ENCODE measurements around the gene SLC25A1. TPM values are rescaled to one million over a fixed set of nuclear protein-coding genes. Genes with fewer than 3 reads are reported as not detected.

SLC25A1 gene
- total and polyA plus RNA-seq, 2 of the 8 experiments (the other 6 are each of a cell fraction or from before 2014, with no cell fraction given) = 110 to 148 TPM

GRCh38 chr22:19208287-19208847 lies 29.8 kb upstream of the SLC25A1 start:
- Histone ChIP-seq H3K18ac (ENCODE audit: extremely low read depth, low read length) (no peak overlapping the region), H2BK120ac (replicated peaks; ENCODE audit: low read depth, low read length) (no peak overlapping the region), H3K23ac (ENCODE audit: insufficient read length) (no peak overlapping the region), H3K79me1 (ENCODE audit: low read depth, low read length) (no peaks in the 10 kb centered on the region), H3K9ac (replicated peaks in 1 of 4; ENCODE audit: extremely low read depth in 1 of 4, low read depth in 3 of 4, low read length in 3 of 4) (no peak overlapping the region), H3K36me3 (ENCODE audit: control insufficient read depth in 2 of 4, insufficient read depth in 4 of 4, low read length in 3 of 4) (peaks cover 0 to 13% (median 7%) of the 10 kb centered on the region in 4 experiments), H3K79me2 (ENCODE audit: control insufficient read depth in 1 of 2, insufficient read depth in 2 of 2, low read length in 2 of 2) (no peaks in the 10 kb centered on the region), H4K91ac (replicated peaks; ENCODE audit: insufficient read length, low read length) (no peak overlapping the region), H4K20me1 (replicated peaks in 1 of 2; ENCODE audit: control insufficient read depth in 1 of 2, insufficient read depth in 2 of 2, low read length in 2 of 2) (peaks cover 0 to 2% of the 10 kb centered on the region in 2 experiments), H3K14ac (ENCODE audit: insufficient read length) (no peak overlapping the region), H3K4ac (replicated peaks; ENCODE audit: insufficient read length, low read depth, low read length) (no peak overlapping the region), H3K27ac (ENCODE audit: low read depth, low read length) (no peak overlapping the region), H3K27me3 (replicated peaks in 1 of 4; ENCODE audit: control insufficient read depth in 3 of 4, extremely low read depth in 1 of 4, insufficient read depth in 3 of 4, low read length in 3 of 4) (no peaks in the 10 kb centered on the region), H3K4me1 (replicated peaks in 1 of 4; ENCODE audit: control insufficient read depth in 3 of 4, insufficient read depth in 4 of 4, low read length in 3 of 4) (peaks cover 0 to 4% (median 1%) of the 10 kb centered on the region in 4 experiments; a peak in 2 of 7 replicates), H3K23me2 (ENCODE audit: low read depth, low read length) (no peaks in the 10 kb centered on the region), H2BK20ac (ENCODE audit: low read length) (no peak overlapping the region), H2BK15ac (ENCODE audit: low read length) (no peak overlapping the region), H2AK5ac (ENCODE audit: low read depth, low read length) (no peak overlapping the region), H2BK5ac (ENCODE audit: low read depth, low read length) (no peak overlapping the region), H3K56ac (replicated peaks; ENCODE audit: insufficient read length, low read depth, low read length) (no peak overlapping the region), H3K9me3 (ENCODE audit: insufficient read depth in 2 of 2, low read depth in 1 of 2, low read length in 1 of 2) (no peaks in the 10 kb centered on the region), H2AFZ (ENCODE audit: low read length) (no peak overlapping the region), H3K4me2 (ENCODE audit: insufficient read depth in 1 of 2, low read depth in 2 of 2, low read length in 2 of 2) (no peak overlapping the region), H3K4me3 (ENCODE audit: extremely low read depth in 1 of 4, insufficient read depth in 2 of 4, low read depth in 3 of 4, low read length in 4 of 4) (no peak overlapping the region), H2BK12ac (ENCODE audit: low read depth, low read length) (no peak overlapping the region), H4K5ac (ENCODE audit: insufficient read length, low read depth, low read length) (no peak overlapping the region), H4K8ac (ENCODE audit: extremely low read depth, insufficient read depth, low read length) (no peak overlapping the region)
- CTCF ChIA-PET (ENCODE audit: partially characterized antibody) = interaction anchor here (0.7 to 2.1 kb wide), 3 partner anchors 10 to 98 kb away, joined by 3 to 5 read pairs (median 3); no protein-coding TSS in a partner anchor
- POLR2A ChIA-PET (ENCODE audit: partially characterized antibody) = interaction anchor here (1.0 to 1.4 kb wide), 2 partner anchors 10 to 219 kb away, joined by 3 read pairs; no protein-coding TSS in a partner anchor
- TF ChIP-seq RAD21 (IDR thresholded peaks at IDR 0.05 in 1 of 2, conservative IDR thresholded peaks at IDR 0.05 in 1 of 2; ENCODE audit: low read depth in 2 of 2, low read length in 2 of 2) (no peak), SP2 (IDR thresholded peaks at IDR 0.05; ENCODE audit: low read length) (no peak), TEAD4 (IDR thresholded peaks at IDR 0.05; ENCODE audit: low read depth, low read length) (no peak)
- DNase-seq (ENCODE audit: low read depth in 1 of 2, low spot score in 2 of 2) (no peak), FAIRE-seq (no peak)
- whole genome bisulfite sequencing, 2 experiments (ENCODE audit: extremely low coverage in 1 of 2, insufficient coverage in 1 of 2, insufficient read length in 1 of 2, insufficient replicate concordance in 2 of 2, low coverage in 1 of 2, low lambda C conversion rate in 2 of 2, missing lambda C conversion rate in 1 of 2) = 88% methylated on average over 4 of the region's 4 CpGs; no CpG with 5 or more reads in 1 of the 2 experiments

All from H1 (cell line).